HG02642 (cell line): ENCODE data around the gene PDE3B.
"Not testable (repeated sequence)": the region's sequence is repeated elsewhere in the genome, so short reads cannot be mapped to it uniquely, and the experiment has no call there.

Experiments used
- ATAC-seq: cut with Tn5 transposase; IDR thresholded peaks from one replicate; pipeline ENCODE4 v1.9.1; 2021; ENCODE audit warnings: mild to moderate bottlenecking; ENCODE audit not compliant: unreplicated experiment, poor library complexity

PDE3B gene

DNA sequence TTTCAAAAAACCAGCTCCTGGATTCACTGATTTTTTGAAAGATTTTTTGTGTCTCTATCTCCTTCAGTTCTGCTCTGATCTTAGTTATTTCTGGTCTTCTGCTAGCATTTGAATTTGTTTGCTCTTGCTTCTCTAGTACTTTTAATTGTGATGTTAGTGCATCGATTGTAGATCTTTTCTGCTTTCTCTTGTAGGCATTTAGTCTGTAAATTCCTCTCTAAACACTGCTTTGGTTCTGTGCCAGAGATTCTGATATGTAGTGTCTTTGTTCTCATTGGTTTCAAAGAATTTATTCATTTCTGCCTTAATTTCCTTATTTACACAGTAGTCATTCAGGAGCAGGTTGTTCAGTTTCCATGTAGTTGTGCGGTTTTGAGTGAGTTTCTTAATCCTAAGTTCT, 96.9 kb downstream of the PDE3B start:
- not testable (repeated sequence) for ATAC-seq

DNA sequence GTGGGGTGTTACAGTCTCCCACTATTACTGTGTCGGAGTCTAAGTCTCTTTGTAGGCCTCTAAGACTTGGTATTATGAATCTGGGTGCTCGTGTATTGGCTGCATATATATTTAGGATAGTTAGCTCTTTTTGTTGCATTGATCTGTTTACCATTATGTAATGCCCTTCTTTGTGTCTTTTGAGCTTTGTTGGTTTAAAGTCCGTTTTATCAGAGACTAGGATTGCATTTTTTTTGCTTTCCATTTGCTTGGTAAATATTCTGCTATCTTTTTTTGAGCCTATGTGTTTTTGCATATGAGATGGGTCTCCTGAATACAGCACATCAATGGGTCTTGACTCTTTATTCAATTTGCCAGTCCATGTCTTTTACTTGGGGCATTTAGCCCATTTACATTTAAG, 97.6 kb downstream of the PDE3B start:
- ATAC-seq = no peak

DNA sequence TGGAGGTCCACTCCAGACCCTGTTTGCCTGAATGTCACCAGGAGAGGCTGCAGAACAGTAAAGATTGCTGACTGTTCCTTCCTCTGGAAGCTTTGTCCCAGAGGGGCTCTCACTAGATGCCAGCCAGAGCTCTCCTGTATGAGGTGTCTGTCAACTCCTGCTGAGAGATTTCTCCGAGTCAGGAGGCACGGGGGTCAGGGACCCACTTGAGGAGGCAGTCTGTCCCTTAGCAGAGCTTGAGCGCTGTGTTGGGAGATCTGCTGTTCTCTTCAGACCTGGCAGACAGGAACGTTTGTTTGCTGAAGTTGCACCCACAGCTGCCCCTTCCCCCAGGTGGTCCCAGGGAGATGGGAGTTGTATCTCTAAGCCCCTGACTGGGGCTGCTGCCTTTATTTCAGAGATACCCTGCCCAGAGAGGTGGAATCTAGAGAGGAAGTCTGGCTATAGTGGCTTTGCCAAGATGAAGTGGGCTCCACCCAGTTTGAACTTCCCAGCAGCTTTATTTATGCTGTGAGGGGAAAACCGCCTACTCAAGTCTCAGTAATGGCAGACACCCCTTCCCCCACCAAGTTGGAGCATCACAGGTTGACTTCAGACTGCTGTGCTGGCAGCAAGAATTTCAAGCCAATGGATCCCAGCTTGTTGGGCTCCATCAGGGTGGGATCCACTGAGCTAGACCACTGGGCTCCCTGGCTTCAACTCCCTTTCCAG, 99.4 kb downstream of the PDE3B start:
- ATAC-seq = no peak

DNA sequence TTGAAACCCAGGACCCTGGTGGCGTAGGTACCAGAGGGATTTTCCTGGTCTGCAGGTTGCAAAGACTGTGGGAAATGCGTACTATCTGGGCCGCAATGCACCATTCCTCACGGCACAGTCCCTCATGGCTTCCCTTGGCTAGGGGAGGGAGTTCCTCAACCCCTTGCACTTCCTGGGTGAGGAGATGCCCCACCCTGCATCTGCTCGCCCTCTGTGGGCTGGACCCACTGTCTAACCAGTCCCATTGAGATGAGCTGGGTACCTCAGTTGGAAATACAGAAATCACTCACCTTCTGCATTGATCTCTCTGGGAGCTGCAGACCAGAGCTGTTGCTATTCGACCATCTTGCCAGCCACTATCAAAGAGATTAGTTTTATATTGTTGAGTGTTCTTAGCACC, 100.1 kb downstream of the PDE3B start:
- not testable (repeated sequence) for ATAC-seq

DNA sequence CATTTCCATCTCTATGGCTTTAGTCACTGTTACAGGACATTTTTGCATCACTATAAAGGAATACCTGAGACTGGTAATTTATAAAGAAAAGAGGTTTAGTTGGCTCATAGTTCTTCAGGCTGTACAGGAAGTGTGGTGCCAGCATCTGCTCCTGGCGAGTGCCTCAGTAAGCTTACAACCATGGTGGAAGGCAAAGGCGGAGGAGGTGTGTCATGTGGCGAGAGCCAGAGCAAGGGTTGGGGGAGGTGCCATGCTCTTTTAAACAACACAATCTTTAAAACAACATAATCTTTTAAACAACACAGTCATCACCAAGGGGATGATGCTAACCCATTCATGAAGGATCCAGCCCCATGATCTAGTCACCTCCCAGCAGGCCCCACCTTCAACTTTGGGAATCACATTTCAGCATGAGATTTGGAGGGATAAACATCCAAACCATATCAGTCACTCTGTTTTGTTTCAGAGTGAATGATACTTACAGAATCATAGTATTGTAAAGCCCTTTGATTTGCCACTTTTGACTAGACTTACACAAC, 103.3 kb downstream of the PDE3B start:
- ATAC-seq = no peak

DNA sequence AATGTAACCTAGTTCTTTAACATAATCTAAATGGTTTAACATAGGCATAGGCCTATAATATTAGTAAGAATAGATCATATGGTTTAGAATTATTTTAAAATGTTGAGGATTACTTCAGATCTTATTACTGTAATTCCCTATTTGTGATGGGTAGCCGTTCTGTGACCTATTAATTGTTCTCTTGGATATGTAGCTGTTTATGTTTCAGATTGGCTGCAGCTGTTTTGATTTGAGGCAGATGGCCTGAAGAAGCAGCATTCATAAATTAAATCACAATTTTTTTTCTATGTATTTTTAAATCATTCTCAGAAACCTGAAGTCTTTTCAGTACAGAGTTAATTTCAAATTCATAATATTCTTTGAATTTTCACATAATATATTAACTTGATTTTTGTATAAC, 104.5 kb downstream of the PDE3B start:
- ATAC-seq = no peak

DNA sequence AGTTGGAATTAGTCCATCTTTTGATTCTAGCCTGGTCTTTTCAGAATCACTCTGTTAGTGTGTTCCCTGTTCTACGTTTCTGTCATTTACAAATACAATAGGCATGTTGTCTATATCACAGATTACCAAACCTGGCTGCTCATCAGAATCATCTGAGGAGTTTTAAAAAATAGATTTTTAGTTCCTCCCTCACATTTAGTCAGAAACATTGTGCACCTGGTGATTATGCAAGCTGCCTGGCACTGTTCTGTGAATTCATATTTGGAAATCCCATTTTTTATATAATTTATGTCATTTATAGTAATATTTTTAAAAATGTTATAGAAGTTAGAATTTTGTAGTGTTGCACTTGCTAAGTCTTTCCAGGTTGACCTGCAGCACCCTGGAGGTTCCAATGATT, 107.3 kb downstream of the PDE3B start:
- no peak for ATAC-seq

DNA sequence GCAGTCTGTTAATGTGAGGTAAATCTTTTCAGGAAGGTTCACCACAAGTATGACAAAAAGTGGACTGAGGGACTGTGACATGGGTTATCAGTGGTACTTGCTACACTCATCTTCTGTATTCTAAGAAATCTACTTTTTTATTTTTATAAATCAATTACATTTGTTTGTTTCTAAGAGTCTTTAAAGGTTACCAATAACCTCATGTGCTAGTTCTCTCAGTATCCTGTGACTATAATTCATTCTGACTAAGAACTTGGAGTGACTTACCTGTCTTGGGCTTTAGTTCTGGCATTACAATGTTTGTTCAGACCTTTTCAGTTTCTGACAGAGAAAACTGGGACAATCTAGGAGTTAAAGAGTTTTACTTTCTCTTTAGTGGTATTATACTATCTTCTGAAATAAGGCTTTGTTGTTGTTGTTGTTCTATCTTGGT, 108.4 kb downstream of the PDE3B start:
- no peak for ATAC-seq

DNA sequence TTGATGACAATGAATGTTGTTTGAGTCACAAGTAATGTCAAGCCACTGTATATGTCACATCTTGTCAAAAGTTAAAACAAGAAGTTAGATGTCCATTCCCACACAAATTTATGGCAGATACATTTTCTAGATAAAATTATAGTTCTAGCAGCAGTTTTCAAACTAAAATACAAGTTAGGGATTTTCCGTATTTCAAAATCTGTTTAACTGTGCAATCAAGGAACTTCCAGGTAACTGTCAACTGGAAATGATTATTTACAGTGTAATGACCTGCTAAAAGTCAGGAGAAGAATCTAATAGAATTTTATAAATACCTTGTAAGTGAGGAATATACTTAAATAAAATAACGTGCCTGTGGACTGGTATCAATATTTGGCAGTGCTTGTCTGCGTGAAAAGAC, 111.5 kb downstream of the PDE3B start:
- no peak for ATAC-seq

DNA sequence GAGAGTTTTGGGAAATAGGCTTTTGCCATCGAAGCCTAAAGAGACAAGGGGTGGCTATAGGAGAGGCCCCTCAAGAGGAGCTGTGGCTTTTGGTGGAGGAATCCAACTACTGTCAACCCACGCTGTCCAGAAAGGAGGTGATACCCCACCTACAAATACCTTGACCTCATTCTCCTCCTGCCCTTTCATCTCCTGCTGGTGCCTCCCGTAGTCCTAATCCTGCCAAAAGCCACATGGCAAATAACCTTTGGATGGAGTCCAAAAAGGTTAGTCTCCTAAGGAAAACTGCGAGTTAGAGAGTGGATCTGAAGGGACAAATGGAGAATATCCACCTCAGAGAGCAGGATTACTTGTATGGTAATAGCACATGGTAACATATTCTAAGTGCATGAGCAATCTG, 112.7 kb downstream of the PDE3B start:
- ATAC-seq = no peak

DNA sequence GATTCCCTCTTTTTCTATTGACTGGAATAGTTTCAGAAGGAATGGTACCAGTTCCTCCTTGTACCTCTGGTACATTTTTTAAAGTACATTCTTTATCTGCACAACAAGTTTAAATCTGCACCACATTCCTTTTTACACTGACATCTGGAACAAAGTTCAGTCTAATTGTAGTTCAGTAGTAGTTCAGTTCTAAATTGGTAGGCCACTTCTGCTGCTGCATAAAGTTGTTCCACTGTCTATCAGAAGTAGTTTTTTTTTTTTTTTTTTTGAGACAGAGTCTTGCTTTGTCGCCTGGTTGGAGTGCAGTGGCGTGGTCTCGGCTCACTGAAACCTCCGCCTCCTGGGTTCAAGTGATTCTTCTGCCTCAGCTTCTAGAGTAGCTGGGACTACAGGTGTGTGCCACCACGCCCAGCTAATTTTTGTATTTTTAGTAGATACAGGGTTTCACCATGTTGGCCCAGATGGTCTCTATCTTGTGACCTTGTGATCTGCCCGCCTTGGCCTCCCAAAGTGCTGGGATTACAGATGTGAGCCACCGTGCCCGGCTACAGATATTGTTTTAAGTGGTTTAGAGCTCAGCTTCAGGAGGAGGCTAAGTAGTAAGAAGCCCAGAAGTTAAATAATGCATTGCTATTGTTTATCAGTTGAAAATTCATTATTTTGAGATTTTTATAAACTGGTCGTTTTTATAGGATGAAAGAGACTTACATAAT, 115.9 kb downstream of the PDE3B start:
- not testable (repeated sequence) for ATAC-seq

DNA sequence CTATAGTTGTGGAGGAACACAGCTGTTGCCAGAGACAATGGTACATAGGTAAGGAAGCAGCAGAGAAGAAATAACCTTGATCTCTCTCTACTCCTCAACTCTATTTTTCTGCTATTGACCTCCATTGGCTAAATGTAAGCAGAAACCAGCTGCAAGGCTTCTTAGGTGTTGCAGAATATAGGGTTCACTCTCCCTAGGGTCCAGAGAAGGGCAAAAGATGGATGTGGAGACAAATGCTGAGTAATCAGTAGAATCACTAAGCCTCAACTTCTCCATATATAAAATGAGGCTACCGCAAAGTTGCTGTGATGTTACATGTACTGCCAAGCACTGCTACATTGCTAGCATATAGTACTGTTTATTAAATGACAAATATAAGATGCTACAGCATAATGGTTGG, 120.6 kb downstream of the PDE3B start:
- no peak for ATAC-seq

DNA sequence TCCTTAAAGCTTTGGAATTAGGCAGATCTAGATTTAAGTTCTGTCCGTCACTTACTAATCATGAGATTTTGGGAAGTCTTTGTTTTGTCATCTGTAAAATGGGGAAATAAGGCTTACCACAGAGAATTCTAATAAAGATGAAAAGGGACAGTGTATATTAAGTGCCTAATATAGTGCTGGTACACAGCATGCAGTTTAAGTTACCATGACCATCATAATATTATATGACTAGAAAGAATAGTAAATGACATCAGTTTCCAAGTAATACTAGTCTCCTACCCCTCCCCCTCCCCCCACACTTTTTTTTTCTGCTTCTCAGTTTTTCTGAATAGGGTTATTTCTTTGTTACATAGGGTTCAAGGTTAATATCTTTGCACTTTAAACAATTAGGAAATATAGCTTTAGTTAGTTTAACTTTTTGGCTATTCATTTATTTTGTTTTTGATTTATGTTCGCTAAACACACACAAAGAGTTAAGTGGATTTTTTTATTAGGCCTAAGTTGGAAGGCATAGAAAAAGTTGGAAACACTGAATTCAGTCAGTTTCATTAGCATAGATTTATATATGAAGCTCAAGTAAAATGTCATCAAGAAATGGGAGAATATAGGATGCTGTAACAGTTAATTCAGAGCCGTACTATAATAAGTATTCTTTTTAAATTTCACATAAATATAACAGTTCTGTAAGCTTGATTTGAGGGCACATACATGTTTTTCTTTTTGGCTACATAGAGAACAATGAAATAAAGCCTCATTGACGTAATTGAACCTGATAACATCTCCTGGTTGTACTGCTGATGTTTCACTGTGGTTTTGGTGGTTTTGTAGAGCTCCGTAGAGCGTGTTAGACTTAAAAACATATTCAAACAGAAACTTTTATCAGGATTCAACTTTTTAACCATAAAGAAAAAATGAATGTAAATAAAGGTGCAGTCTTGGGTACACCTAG, 121.2 kb downstream of the PDE3B start:
- ATAC-seq = peak; percentile 94

DNA sequence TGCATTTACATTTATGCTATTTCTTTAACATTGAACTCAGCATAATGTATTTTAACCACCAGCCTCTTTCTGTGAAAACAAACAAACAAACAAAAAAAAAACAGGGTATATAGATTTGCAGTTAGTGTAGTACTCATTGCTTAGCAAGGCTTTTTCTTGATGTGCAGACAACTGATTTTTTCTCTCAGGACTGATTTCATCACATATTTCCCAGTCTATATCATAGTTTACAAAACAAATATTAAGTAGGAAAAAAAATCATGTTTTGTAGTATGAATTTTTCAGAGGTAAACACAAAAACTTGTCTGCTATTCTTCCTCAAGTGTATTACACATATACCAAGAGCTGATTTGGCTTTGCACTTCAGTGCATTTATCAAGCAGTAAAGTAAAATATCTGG, 123.0 kb downstream of the PDE3B start:
- ATAC-seq = no peak

DNA sequence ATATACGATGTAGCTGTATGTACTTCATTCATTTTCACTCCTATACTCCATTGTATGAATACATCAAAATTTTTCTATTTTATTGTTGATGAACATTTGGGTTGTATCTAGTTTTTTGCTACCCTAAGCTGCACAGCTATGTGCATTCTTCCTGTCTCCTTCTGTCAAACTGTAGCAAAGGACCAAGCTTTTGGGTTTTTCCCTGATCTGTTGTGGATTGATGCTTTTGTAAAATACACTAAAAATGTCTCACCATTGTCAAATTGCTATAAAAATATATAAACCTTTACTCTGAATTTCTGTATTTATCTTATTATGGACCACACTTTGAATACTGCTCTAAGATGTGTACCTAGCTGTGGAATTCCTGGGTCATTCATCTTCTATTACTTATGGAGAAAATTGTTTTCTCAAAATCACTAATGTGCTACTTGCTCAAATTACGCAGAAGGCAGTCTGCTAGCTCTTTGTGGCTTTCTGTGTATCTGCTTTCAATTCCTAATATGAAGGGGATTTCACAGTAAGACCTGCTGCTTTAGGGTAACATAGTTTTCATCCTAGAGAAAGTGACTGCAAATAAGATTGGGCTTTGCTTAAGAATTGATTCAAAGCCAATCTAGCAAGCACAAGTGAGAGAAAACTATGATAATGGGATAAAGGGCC, 125.1 kb downstream of the PDE3B start:
- peak; percentile 61 for ATAC-seq

DNA sequence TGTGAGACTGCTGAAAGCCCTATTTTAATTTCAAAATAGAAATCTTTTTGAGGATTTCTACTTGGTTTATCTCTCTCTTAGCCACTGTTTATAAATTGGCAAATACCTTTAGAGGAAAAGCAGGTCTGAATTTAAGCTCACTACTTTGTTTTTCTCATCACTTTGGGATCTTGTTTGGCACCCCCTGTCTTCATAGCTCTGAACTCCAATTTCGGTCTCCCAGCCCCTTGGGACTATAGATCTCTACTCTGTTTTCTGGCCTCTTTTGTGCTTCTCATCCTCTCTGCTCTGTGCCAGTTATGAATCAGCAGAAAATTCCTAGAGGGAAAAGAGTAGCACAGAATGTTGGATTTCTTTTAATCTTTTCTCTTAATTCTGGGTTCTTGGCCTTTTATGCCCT, 130.2 kb downstream of the PDE3B start:
- ATAC-seq = no peak

DNA sequence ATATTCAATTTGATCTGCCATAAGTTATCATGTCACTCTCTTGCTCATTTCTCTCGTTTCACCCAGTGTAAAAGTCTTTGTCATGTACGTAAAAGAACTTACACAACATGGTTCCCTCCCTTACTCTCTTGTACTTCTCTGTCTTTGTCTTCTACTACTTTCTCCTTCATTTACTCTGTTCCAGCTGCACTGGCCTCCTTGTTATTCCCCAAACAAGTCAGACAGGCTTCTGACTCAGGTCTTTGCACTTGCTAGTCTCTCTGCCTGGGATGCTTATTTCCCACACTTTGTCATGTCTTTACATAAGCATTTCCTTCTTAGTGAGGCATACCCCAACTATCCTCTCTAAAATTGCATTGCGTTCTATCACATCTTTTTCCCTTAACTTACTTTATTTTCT, 131.1 kb downstream of the PDE3B start:
- no peak for ATAC-seq

DNA sequence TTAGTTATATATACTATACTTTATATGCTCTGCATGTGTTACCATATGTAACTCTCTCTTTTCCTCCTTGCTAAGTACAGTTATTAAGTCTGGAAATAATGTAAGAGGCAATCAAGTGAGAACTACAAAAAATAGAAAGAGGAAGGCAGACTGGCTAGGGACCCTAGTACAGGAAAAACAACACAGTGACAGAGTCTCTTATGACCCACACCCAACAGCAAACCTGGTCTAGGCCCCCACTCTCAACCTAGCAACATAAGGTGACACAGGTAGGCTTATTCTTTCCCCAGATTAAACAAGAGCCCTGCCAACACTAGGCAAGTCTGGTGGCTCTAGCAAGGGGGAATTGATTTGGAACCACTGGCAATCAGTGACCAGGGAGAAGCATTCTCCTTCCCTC, 132.3 kb downstream of the PDE3B start:
- ATAC-seq = no peak

DNA sequence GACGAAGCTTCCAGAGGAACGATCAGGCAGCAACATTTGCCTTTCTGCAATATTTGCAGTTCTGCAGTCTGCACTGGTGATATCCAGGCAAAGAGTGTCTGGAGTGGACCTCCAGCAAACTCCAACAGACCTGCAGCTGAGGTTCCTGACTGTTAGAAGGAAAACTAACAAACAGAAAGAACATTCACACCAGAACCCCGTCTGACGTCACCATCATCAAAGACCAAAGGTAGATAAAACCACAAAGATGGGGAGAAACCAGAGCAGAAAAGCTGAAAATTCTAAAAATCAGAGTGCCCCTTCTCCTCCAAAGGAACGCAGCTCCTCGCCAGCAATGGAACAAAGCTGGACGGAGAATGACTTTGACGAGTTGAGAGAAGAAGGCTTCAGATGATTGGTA, 134.9 kb downstream of the PDE3B start:
- not testable (repeated sequence) for ATAC-seq

DNA sequence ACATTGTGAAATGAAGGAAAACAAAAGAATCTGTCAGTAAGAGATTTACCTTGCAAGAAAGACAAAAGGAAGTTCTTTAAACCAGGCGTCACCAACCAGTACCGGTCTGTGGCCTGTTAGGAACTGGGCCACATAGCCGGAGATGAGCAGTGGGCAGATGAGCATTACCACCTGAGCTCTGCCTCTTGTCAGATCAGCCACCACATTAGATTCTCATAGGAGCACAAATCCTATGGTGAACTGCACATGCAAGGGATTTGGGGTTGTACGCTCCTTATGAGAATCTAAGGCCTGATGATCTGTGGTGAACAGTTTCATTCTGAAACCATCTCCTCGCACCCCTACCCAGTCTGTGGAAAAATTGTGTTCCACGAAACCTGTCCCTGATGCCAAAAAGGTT, 140.2 kb downstream of the PDE3B start:
- ATAC-seq = no peak
